NB4 (cell line): ENCODE data around the gene ADAMTS7.

ENCODE experiments used
- DNase-seq: peaks from one replicate; pipeline ENCODE4 v3.0.0; 2010; ENCODE audit warnings: low read depth
- H3K4me3 ChIP-seq: one replicate; pipeline ENCODE4 v1.5.1; 2011; ENCODE audit warnings: mild to moderate bottlenecking, low read depth, low read length, moderate library complexity
- CTCF ChIP-seq: IDR thresholded peaks from one replicate; pipeline ENCODE4 v1.5.1; 2012; ENCODE audit warnings: low read depth, low read length
- MAX ChIP-seq: IDR thresholded peaks from 2 replicates; pipeline ENCODE4 v1.6.1; 2011; ENCODE audit warnings: low read depth, low read length
- MYC ChIP-seq: IDR thresholded peaks from 2 replicates; pipeline ENCODE4 v1.6.1; 2011; ENCODE audit warnings: low read depth, low read length
- POLR2A ChIP-seq: IDR thresholded peaks from 2 replicates; pipeline ENCODE4 v1.6.1; 2011; ENCODE audit warnings: mild to moderate bottlenecking; ENCODE audit not compliant: insufficient read length; ENCODE audit errors: extremely low read depth

ADAMTS7 gene

GRCh38 chr15:78811124-78811824 is at the start of gene ADAMTS7:
Gene ADAMTS7 (minus strand): TSS chr15:78811464. CDS start chr15:78811220, 244 bp downstream.
- TF ChIP-seq CTCF (peak; percentile 60), POLR2A (no peak), MYC (no peak)
- H3K4me3 ChIP-seq, result peak within 1 kb of the TSS; percentile 49
- DNase-seq, result peak; percentile 84

GRCh38 chr15:78859971-78860719 is 48.9 kb upstream of the ADAMTS7 start:
- peak; percentile 83 for DNase-seq
- H3K4me3 ChIP-seq, result peak overlapping the region; percentile 55
- TF ChIP-seq MYC, result peak; percentile 47; the same call in 1 of the 2 replicates
- TF ChIP-seq MAX, result 0 out of 2 replicates have a peak, but pooled peaks have one; percentile 42
- no peak for TF ChIP-seq POLR2A
- peak; percentile 26 for TF ChIP-seq CTCF

- H3K4me3 ChIP-seq, result no peak overlapping the region
- TF ChIP-seq MYC (no peak), CTCF (no peak), MAX (no peak), POLR2A (no peak)
- DNase-seq, result no peak
Observed at GRCh38 chr15:78855746-78856145, 44.5 kb upstream of the ADAMTS7 start.

GRCh38 chr15:78854833-78855372 is 43.6 kb upstream of the ADAMTS7 start:
- no peak for DNase-seq
- TF ChIP-seq MAX (no peak), CTCF (no peak), POLR2A (no peak)

GRCh38 chr15:78853500-78853899 is 42.2 kb upstream of the ADAMTS7 start:
- H3K4me3 ChIP-seq, result no peak overlapping the region
- TF ChIP-seq MYC, result no peak
- TF ChIP-seq POLR2A, result no peak
- no peak for TF ChIP-seq CTCF
- no peak for TF ChIP-seq MAX
- DNase-seq, result no peak

More at GRCh38 chr15:78854833-78855372, 43.6 kb upstream of the ADAMTS7 start:
- no peak overlapping the region for H3K4me3 ChIP-seq
